Neural progenitor cell (in vitro differentiated cells): ENCODE data around the gene CDH1. TPM values are rescaled to one million over a fixed set of nuclear protein-coding genes. Genes with fewer than 3 reads are reported as not detected.

ENCODE experiments used
- DNase-seq: peaks from one replicate; pipeline ENCODE4 v3.0.0-alpha.2; 2016; ENCODE audit warnings: low spot score
- H2AFZ ChIP-seq: fragments of 200-600 bp; sonication (generic); replicated peaks from 2 replicates; pipeline ENCODE4 v1.6.1; 2016; ENCODE audit warnings: antibody characterized with exemption
- H3F3A ChIP-seq: fragments of 200-600 bp; sonication (generic); 2 replicates; pipeline ENCODE4 v1.6.1; 2016; ENCODE audit warnings: antibody characterized with exemption, low read depth
- H3K27ac ChIP-seq: fragments of 200-600 bp; sonication (generic); 2 replicates; pipeline ENCODE4 v1.5.1; 2016; ENCODE audit warnings: mild to moderate bottlenecking
- H3K27me3 ChIP-seq: fragments of 200-600 bp; sonication (generic); 2 replicates; pipeline ENCODE4 v1.6.1; 2016; ENCODE audit warnings: mild to moderate bottlenecking, moderate library complexity
- H3K36me3 ChIP-seq: fragments of 200-600 bp; sonication (generic); 2 replicates; pipeline ENCODE4 v1.5.1; 2016
- H3K4me1 ChIP-seq: fragments of 200-600 bp; sonication (generic); 2 replicates; pipeline ENCODE4 v1.6.1; 2016; ENCODE audit warnings: mixed run types
- H3K4me2 ChIP-seq: fragments of 200-600 bp; sonication (generic); 2 replicates; pipeline ENCODE4 v1.6.1; 2016
- H3K4me3 ChIP-seq: fragments of 200-600 bp; sonication (generic); 2 replicates; pipeline ENCODE4 v1.5.1; 2016
- H3K79me2 ChIP-seq: fragments of 200-600 bp; sonication (generic); 2 replicates; pipeline ENCODE4 v1.6.1; 2016; ENCODE audit warnings: low read depth
- H3K9ac ChIP-seq: fragments of 200-600 bp; sonication (generic); 2 replicates; pipeline ENCODE4 v1.6.1; 2016
- H3K9me3 ChIP-seq: fragments of 200-600 bp; sonication (generic); 2 replicates; pipeline ENCODE4 v1.5.1; 2016; ENCODE audit warnings: low read depth
- H4K20me1 ChIP-seq: fragments of 200-600 bp; sonication (generic); 2 replicates; pipeline ENCODE4 v1.6.1; 2016; ENCODE audit warnings: low read depth
- H3K27ac Mint-ChIP-seq: 3 replicates; pipeline ENCODE4 v1.8.0; 2021; ENCODE audit warnings: mixed read lengths
- H3K27me3 Mint-ChIP-seq: 2 replicates; pipeline ENCODE4 v1.8.0; 2022; ENCODE audit warnings: low read depth, mild to moderate bottlenecking, inconsistent platforms, moderate library complexity, mixed read lengths; ENCODE audit not compliant: insufficient read depth
- H3K36me3 Mint-ChIP-seq: 3 replicates; pipeline ENCODE4 v1.8.0; 2021; ENCODE audit warnings: mixed read lengths
- H3K4me1 Mint-ChIP-seq: 3 replicates; pipeline ENCODE4 v1.8.0; 2021; ENCODE audit warnings: mixed read lengths
- H3K4me3 Mint-ChIP-seq: 3 replicates; pipeline ENCODE4 v1.8.0; 2021; ENCODE audit warnings: mild to moderate bottlenecking, moderate library complexity, mixed read lengths
- H3K9me3 Mint-ChIP-seq: 3 replicates; pipeline ENCODE4 v1.8.0; 2020; ENCODE audit warnings: mixed read lengths
- EZH2 ChIP-seq: fragments of 200-600 bp; sonication (generic); IDR thresholded peaks from 2 replicates; pipeline ENCODE4 v1.6.1; 2017; ENCODE audit warnings: antibody characterized with exemption, mild to moderate bottlenecking, moderate library complexity
- EZH2phosphoT487 ChIP-seq: fragments of 200-600 bp; sonication (generic); IDR thresholded peaks from 2 replicates; pipeline ENCODE4 v1.6.1; 2017; ENCODE audit warnings: antibody characterized with exemption
- total RNA-seq: library from RNA; depleted of rRNA; stranded (reverse); fragments of >200 nt; gene quantifications from 2 replicates; pipeline ENCODE4 v1.2.3, GENCODE V29; 2015; ENCODE audit warnings: low replicate concordance
- TF ChIP-seq, protein P1 (sequence below): fragments of 200-600 bp; sonication (generic); IDR thresholded peaks from 2 replicates; pipeline ENCODE4 v1.5.1; 2017; ENCODE audit warnings: antibody characterized with exemption, mild to moderate bottlenecking

Gene CDH1
- total RNA-seq, 1 donor from 2014 or later: 3.3 TPM

DNA sequence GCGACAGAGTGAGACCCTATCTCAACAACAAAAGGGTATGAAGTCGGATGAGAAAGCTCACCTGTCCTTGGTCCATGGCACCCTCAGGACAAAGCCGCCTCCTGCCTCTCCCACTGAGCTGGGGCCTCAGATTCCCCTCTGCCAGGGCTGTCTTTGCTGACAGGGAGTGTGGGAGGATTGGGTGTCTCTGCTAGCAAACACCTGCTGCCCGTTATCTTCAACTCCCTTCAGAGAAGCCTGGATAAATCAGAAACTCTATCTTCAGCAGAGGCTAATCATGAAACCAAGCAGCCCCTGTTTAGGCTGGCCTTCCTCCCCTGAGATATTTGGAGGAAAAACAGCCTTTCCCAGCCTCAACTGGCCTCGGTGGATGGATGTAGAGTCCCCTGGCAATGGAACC lies 36.3 kb upstream of the CDH1 start:
- H3K27ac Mint-ChIP-seq: no peak overlapping the region
- H3F3A ChIP-seq: no peaks in the 10 kb centered on the region
- no peak overlapping the region for H3K4me3 Mint-ChIP-seq
- TF ChIP-seq EZH2 (no peak), EZH2phosphoT487 (no peak)
- TF ChIP-seq, protein P1, sequence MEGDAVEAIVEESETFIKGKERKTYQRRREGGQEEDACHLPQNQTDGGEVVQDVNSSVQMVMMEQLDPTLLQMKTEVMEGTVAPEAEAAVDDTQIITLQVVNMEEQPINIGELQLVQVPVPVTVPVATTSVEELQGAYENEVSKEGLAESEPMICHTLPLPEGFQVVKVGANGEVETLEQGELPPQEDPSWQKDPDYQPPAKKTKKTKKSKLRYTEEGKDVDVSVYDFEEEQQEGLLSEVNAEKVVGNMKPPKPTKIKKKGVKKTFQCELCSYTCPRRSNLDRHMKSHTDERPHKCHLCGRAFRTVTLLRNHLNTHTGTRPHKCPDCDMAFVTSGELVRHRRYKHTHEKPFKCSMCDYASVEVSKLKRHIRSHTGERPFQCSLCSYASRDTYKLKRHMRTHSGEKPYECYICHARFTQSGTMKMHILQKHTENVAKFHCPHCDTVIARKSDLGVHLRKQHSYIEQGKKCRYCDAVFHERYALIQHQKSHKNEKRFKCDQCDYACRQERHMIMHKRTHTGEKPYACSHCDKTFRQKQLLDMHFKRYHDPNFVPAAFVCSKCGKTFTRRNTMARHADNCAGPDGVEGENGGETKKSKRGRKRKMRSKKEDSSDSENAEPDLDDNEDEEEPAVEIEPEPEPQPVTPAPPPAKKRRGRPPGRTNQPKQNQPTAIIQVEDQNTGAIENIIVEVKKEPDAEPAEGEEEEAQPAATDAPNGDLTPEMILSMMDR: no peak
- no peaks in the 10 kb centered on the region for H4K20me1 ChIP-seq
- H3K4me1 Mint-ChIP-seq: peaks cover 4% of the 10 kb centered on the region
- H3K79me2 ChIP-seq: no peaks in the 10 kb centered on the region
- H3K36me3 ChIP-seq: no peaks in the 10 kb centered on the region
- no peak overlapping the region for H3K27ac ChIP-seq
- no peaks in the 10 kb centered on the region for H3K9me3 Mint-ChIP-seq
- H3K27me3 ChIP-seq: no peaks in the 10 kb centered on the region
- H3K9me3 ChIP-seq: no peaks in the 10 kb centered on the region
- peaks cover 2% of the 10 kb centered on the region for H3K27me3 Mint-ChIP-seq
- H3K36me3 Mint-ChIP-seq: no peaks in the 10 kb centered on the region
- H3K4me3 ChIP-seq: no peak overlapping the region
- no peak overlapping the region for H3K4me2 ChIP-seq
- no peak for DNase-seq
- H2AFZ ChIP-seq: no peak overlapping the region
- no peaks in the 10 kb centered on the region for H3K4me1 ChIP-seq
- H3K9ac ChIP-seq: no peak overlapping the region

DNA sequence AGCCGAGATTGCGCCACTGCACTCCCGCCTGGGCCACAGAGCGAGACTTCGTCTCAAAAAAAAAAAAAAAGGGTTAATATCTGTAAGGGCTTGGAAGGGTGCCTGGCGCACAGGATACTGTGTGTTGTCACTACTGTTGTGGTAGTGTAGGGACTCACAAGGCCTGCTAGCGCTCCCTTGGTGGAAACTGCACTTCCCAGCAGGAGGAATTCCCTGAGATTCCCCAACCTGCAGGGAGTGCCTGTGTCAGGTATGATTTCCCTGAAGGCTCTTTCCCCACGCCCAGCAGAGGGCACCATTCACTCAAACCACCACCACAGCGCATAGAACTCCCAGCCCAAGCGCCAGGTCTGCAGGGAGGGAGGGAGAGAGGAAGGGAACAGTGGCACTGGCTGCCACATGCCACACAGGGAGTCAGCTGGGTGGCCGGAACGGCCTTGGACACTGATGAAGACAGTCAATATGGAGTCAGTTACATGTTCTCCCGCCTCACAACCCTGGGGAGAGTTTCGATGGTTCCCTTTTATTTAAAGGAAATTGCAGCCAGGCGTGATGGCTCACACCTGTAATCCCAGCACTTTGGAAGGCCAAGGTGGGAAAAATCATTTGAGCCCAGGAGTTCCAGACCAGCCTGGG lies 32.7 kb upstream of the CDH1 start:
- no peaks in the 10 kb centered on the region for H3K79me2 ChIP-seq
- no peaks in the 10 kb centered on the region for H3K36me3 ChIP-seq
- peaks cover 4% of the 10 kb centered on the region for H3K27me3 Mint-ChIP-seq
- H3K9me3 ChIP-seq: no peaks in the 10 kb centered on the region
- TF ChIP-seq EZH2phosphoT487: no peak
- TF ChIP-seq, protein P1: peak; percentile 84
- H3K4me3 Mint-ChIP-seq: no peak overlapping the region
- no peak overlapping the region for H3K9ac ChIP-seq
- DNase-seq: peak; percentile 87
- no peak overlapping the region for H3K27ac ChIP-seq
- H2AFZ ChIP-seq: no peak overlapping the region
- peaks cover 4% of the 10 kb centered on the region for H3K4me1 ChIP-seq
- H3K4me1 Mint-ChIP-seq: peaks cover 4% of the 10 kb centered on the region
- H3K4me2 ChIP-seq: no peak overlapping the region
- no peaks in the 10 kb centered on the region for H3K27me3 ChIP-seq
- no peak overlapping the region for H3K27ac Mint-ChIP-seq
- H4K20me1 ChIP-seq: no peaks in the 10 kb centered on the region
- no peaks in the 10 kb centered on the region for H3K9me3 Mint-ChIP-seq
- H3K36me3 Mint-ChIP-seq: no peaks in the 10 kb centered on the region
- H3K4me3 ChIP-seq: no peak overlapping the region
- H3F3A ChIP-seq: peaks cover 5% of the 10 kb centered on the region

DNA sequence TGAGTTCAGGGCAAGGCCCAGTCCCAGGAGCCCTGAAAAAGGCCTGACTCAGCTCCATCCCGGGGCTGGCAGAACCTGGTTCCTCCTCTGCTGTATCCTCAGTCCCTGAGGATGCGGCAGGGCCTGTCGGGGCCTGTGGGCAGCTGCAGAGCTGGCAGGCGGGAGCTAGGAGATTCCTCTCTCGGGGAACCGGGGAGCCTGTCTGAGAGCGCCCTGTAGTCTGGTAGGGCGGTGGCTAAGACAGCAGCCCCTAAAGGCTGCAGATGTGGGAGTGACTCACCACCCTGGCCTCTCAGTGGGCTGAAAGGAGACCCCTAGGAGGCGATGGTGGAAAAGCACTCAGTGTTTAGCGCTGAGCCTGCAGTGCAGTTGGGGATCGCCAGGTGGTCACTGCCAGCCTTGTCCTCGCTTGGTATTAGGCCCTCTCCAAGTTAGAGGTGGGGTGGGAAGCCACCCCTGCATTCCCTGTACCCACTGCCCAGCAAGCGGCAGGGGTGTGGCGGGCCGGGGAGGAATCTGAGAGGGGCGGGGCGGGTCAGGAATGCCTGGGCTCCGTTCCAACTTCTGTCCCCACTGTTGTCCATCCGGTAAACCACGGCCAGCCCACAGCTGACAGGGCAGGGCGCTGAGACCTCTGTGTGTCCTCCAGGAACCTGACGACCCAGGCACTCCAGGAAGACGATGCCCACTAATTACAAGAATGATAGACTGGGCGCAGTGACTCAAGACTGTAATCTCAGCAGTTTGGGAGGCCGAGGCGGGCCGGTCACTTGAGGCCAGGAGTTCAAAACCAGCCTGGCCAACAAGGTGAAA lies 29.5 kb upstream of the CDH1 start:
- TF ChIP-seq EZH2: no peak
- TF ChIP-seq, protein P1: peak; percentile 43
- Histone ChIP-seq H4K20me1 (no peaks in the 10 kb centered on the region), H3K36me3 (no peaks in the 10 kb centered on the region), H3K27ac (no peak overlapping the region), H2AFZ (peak overlapping the region; percentile 53), H3K79me2 (no peaks in the 10 kb centered on the region), H3K4me3 (no peak overlapping the region), H3K9me3 (no peaks in the 10 kb centered on the region), H3K4me1 (peaks cover 4% of the 10 kb centered on the region), H3K4me2 (no peak overlapping the region), H3K27me3 (no peaks in the 10 kb centered on the region), H3K9ac (no peak overlapping the region), H3F3A (peaks cover 5% of the 10 kb centered on the region)
- H3K4me1 Mint-ChIP-seq: no peaks in the 10 kb centered on the region
- H3K4me3 Mint-ChIP-seq: no peak overlapping the region
- H3K9me3 Mint-ChIP-seq: no peaks in the 10 kb centered on the region
- peaks cover 4% of the 10 kb centered on the region for H3K27me3 Mint-ChIP-seq
- H3K27ac Mint-ChIP-seq: no peak overlapping the region
- DNase-seq: peak; percentile 76
- no peaks in the 10 kb centered on the region for H3K36me3 Mint-ChIP-seq
